ENCODE measurements around the gene SPPL2B.

GRCh38 chr19:2324220-2324948, 4.1 kb upstream of the SPPL2B start:
- TF ChIP-seq CTCF (IDR thresholded peaks at IDR 0.05) (no peak), POLR2A (IDR thresholded peaks at IDR 0.05) (no peak)

Data from Peyer's patch (tissue), 4 donors.